ENCODE results near the gene USP54.

Gene USP54

DNA sequence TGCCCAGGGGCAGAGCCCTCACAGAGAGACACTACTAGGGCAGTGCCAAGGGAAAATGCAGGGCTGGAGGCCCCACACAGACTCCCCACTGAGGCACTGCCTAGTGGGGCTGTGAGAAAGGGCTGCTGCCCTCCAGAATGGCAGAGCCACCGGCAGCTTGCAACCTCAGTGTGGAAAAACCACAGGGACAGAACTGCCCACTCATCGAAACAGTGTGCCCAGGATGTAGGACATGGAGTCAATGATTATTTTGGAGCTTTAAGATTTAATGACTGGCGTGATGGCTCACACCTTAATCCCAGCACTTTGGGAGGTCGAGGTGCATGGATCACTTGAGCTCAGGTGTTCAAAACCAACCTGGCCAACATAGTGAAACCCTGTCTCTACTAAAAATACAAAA lies 130.2 kb downstream of the USP54 start:
- DNase-seq (ENCODE audit: low read depth): no peak
- TF ChIP-seq, protein P1, sequence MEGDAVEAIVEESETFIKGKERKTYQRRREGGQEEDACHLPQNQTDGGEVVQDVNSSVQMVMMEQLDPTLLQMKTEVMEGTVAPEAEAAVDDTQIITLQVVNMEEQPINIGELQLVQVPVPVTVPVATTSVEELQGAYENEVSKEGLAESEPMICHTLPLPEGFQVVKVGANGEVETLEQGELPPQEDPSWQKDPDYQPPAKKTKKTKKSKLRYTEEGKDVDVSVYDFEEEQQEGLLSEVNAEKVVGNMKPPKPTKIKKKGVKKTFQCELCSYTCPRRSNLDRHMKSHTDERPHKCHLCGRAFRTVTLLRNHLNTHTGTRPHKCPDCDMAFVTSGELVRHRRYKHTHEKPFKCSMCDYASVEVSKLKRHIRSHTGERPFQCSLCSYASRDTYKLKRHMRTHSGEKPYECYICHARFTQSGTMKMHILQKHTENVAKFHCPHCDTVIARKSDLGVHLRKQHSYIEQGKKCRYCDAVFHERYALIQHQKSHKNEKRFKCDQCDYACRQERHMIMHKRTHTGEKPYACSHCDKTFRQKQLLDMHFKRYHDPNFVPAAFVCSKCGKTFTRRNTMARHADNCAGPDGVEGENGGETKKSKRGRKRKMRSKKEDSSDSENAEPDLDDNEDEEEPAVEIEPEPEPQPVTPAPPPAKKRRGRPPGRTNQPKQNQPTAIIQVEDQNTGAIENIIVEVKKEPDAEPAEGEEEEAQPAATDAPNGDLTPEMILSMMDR (conservative IDR thresholded peaks at IDR 0.05; ENCODE audit: low read length): no peak
- no peak overlapping the region for H3K4me3 ChIP-seq (ENCODE audit: low read length)

DNA sequence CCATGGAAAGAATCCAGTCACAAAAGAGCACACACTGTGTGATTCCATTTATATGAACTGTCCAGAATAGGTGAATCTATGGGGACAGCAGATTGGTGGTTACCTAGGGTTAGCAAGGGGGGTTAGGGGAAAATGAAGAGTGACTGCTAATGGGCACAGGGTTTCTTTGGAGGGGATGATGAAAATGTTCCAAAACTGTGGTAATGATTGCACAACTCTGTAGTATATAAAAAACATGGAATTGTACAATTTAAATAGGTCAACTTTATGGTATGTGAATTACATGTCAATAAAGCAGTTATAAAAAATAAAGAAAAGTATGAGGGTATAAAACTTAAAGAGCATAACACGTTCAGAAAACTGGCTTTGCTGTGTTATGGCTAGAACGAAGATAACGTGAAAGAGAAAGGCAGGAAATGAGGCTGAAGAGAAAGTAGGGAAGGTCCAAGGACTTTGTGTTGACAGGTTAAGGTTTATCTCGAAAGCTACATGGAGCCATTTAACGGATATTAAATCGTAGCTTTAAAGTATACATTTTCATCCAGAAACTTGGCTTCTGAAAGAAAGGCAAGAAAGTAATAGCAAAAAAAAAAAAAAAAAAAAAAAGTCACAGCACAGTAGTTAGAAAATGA lies 131.3 kb downstream of the USP54 start:
- no peak overlapping the region for H3K4me3 ChIP-seq (ENCODE audit: low read length)
- TF ChIP-seq, protein P1 (conservative IDR thresholded peaks at IDR 0.05; ENCODE audit: low read length): no peak
- no peak for DNase-seq (ENCODE audit: low read depth)

DNA sequence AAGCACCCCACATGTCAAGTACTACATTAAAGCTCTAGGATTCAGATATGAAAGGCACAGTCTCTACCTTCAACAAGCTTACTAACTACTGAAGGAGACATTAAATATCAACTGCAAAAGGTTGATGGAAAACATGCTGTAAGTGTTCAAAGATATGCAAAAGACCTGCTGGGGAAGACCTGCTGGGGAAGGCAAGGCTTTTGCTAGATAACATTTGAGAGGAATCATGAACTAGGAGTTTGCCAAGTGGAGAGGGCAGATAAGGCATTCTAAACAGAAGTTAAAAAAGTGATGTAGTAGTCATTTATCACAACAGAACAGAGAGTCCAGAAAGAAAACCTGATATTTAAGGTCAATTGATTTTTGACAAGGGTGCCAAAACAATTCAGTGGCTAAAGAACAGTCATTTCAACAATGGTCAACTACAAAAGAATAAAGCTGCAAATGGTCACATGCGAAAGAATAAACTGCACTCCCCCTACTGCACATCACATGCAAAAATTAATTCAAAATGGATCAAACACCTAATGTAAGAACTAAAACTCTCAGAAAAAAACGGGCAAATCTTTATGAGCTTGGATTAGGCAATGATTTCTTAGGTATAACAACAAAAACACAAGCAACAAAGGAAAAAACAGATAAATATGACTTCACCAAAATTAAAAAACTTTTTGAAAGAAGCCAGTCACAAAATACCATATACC lies 134.8 kb downstream of the USP54 start:
- TF ChIP-seq, protein P1 (conservative IDR thresholded peaks at IDR 0.05; ENCODE audit: low read length): no peak
- no peak for DNase-seq (ENCODE audit: low read depth)
- H3K4me3 ChIP-seq (ENCODE audit: low read length): no peak overlapping the region

DNA sequence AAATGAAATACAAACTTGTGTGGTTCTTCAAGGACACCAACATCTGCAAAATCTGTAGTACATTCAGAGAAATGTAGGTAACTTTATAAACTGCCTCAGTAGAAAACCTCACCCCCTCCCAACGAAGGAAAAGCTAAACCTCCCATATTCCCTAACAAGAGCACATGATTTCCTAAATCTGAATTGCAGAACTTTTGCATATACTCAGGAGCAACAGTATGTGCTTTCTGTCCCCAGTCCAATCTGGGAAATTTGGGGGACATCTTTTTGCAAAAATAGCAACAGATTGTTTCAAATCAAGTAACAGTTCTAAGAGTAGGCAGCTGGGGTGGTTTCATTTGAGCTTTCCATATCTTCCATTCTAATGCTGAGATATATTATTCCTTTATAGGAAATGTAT lies 142.0 kb downstream of the USP54 start:
- H3K4me3 ChIP-seq (ENCODE audit: low read length): no peak overlapping the region
- TF ChIP-seq, protein P1 (conservative IDR thresholded peaks at IDR 0.05; ENCODE audit: low read length): no peak

DNA sequence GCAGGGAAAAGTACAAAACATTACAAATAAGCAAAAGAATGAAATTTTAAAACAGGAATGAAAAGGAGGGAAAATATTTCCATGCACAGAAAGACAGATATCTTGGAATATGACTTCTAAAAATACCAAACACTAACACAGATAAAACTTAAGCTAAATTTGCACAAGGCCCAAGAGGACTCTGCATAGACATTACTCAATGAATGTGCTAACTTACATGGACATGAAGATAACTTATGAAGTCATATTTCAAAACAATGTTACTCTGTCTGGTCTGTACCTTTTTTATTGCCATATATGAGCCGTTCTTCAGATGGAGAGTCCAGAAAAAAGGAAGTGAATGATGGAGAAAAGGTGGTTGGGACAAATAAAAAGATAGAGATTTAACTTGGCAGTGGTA lies 142.8 kb downstream of the USP54 start:
- DNase-seq (ENCODE audit: low read depth): no peak
- H3K4me3 ChIP-seq (ENCODE audit: low read length): no peak overlapping the region
- TF ChIP-seq, protein P1 (conservative IDR thresholded peaks at IDR 0.05; ENCODE audit: low read length): no peak

More for the DNA sequence above, 142.0 kb downstream of the USP54 start:
- no peak for DNase-seq (ENCODE audit: low read depth)
